Activated T-cell treated with anti-CD3 and anti-CD28 coated beads, Interleukin-2, amount 50 U/mL, for 1 hour (primary cell): ENCODE results near the gene MPG.
A peak's percentile ranks its signal among the peaks of the same experiment; 100 is the strongest.

ENCODE experiments used
- DNase-seq: peaks from one replicate; pipeline ENCODE4 v3.0.0-alpha.2; 2020

Gene MPG

GRCh38 chr16:85865-86264 is 7.8 kb downstream of the MPG start:
- DNase-seq: no peak

GRCh38 chr16:86483-86952 is 8.5 kb downstream of the MPG start:
- no peak for DNase-seq

GRCh38 chr16:88613-89012 is 10.6 kb downstream of the MPG start:
- DNase-seq: no peak

- DNase-seq: no peak
Observed at GRCh38 chr16:89391-90302, 11.6 kb downstream of the MPG start.

GRCh38 chr16:91484-91883 is 13.5 kb downstream of the MPG start:
- no peak for DNase-seq

GRCh38 chr16:92431-93339 is 14.7 kb downstream of the MPG start:
- no peak for DNase-seq

- no peak for DNase-seq
Observed at GRCh38 chr16:94918-95265, 16.9 kb downstream of the MPG start.

- DNase-seq: peak; percentile 92
Observed at GRCh38 chr16:96935-97381, 18.9 kb downstream of the MPG start.

- DNase-seq: no peak
Observed at GRCh38 chr16:97822-98221, 19.8 kb downstream of the MPG start.

- no peak for DNase-seq
Observed at GRCh38 chr16:100989-101388, 23.0 kb downstream of the MPG start.

GRCh38 chr16:101586-101985 is 23.6 kb downstream of the MPG start:
- no peak for DNase-seq

GRCh38 chr16:102060-102855 is 24.2 kb downstream of the MPG start:
- no peak for DNase-seq

- DNase-seq: no peak
Observed at GRCh38 chr16:104355-104754, 26.3 kb downstream of the MPG start.

GRCh38 chr16:104928-105327 is 26.9 kb downstream of the MPG start:
- no peak for DNase-seq

- no peak for DNase-seq
Observed at GRCh38 chr16:105521-105920, 27.5 kb downstream of the MPG start.

- peak; percentile 40 for DNase-seq
Observed at GRCh38 chr16:106623-107324, 28.7 kb downstream of the MPG start.

- DNase-seq: no peak
Observed at GRCh38 chr16:112153-112840, 34.3 kb downstream of the MPG start.

GRCh38 chr16:114327-114726 is 36.3 kb downstream of the MPG start:
- DNase-seq: no peak

GRCh38 chr16:116015-116414 is 38.0 kb downstream of the MPG start:
- no peak for DNase-seq

GRCh38 chr16:117379-118365 is 39.6 kb downstream of the MPG start:
- peak; percentile 68 for DNase-seq
